ENCODE measurements around the gene SCARB1. TPM values are rescaled to one million over a fixed set of nuclear protein-coding genes. Genes with fewer than 3 reads are reported as not detected.

Gene SCARB1
- total RNA-seq, 1 experiment from 2014 or later, result 31.3 TPM

- H3K79me2 ChIP-seq (ENCODE audit: insufficient read depth, low read length), result no peaks in the 10 kb centered on the region
- H3K9ac ChIP-seq (ENCODE audit: extremely low read depth, insufficient read length, low read length), result no peak overlapping the region
- no peak overlapping the region for H3K4me2 ChIP-seq (ENCODE audit: insufficient read depth, insufficient read length, low read length)
- no peak overlapping the region for H3K14ac ChIP-seq (ENCODE audit: insufficient read depth, low read length)
- Mint-ChIP-seq H3K9me3 (no peaks in the 10 kb centered on the region), H3K27me3 (ENCODE audit: low read depth) (no peaks in the 10 kb centered on the region), H3K27ac (no peak overlapping the region), H3K4me1 (peaks cover 2 to 6% of the 10 kb centered on the region in 2 experiments; a peak in 3 of 4 replicates), H3K4me3 (no peak overlapping the region), H3K36me3 (ENCODE audit: insufficient read depth in 1 of 3, low read depth in 3 of 3) (peaks cover 23 to 42% (median 24%) of the 10 kb centered on the region in 3 experiments)
- no peak overlapping the region for H2BK20ac ChIP-seq (ENCODE audit: low read depth, low read length, poor library complexity, severe bottlenecking)
- no peak overlapping the region for H3K18ac ChIP-seq (ENCODE audit: insufficient read length, low read depth, low read length)
- H3T11ph ChIP-seq (ENCODE audit: low read length), result no peak overlapping the region
- no peaks in the 10 kb centered on the region for H3K79me1 ChIP-seq (ENCODE audit: insufficient read depth, low read depth, low read length, poor library complexity, severe bottlenecking)
- no peaks in the 10 kb centered on the region for H4K20me1 ChIP-seq (ENCODE audit: control insufficient read depth, insufficient read depth, insufficient read length)
- no CpG with 5 or more reads among the region's 9 CpGs for WGBS (ENCODE audit: extremely low coverage, insufficient read length, low lambda C conversion rate)
- H4K8ac ChIP-seq (replicated peaks; ENCODE audit: insufficient read length, low read depth, low read length), result no peak overlapping the region
- no peak overlapping the region for H3K4ac ChIP-seq (ENCODE audit: low read depth, low read length)
- H3K4me1 ChIP-seq (ENCODE audit: insufficient read depth, low read length), result no peaks in the 10 kb centered on the region
- no peak overlapping the region for H2BK5ac ChIP-seq (ENCODE audit: insufficient read length, low read length)
- H2BK15ac ChIP-seq (ENCODE audit: low read depth, low read length), result no peak overlapping the region
- H3K23ac ChIP-seq (ENCODE audit: insufficient read length, low read depth, low read length), result no peak overlapping the region
- no peak overlapping the region for H4K91ac ChIP-seq (ENCODE audit: insufficient read length, low read depth, low read length)
- H4K5ac ChIP-seq (ENCODE audit: insufficient read length, low read depth, low read length), result no peak overlapping the region
- H3K27me3 ChIP-seq (ENCODE audit: insufficient read depth, low read length), result no peaks in the 10 kb centered on the region
- no peak overlapping the region for H3K56ac ChIP-seq (ENCODE audit: insufficient read length, low read depth, low read length)
- no peak overlapping the region for H2AFZ ChIP-seq (ENCODE audit: low read length)
- no peak overlapping the region for H2BK12ac ChIP-seq (ENCODE audit: insufficient read length, low read depth, low read length)
- DNase-seq, result no peak
- H2AK5ac ChIP-seq (ENCODE audit: insufficient read length, low read length), result no peak overlapping the region
- no peaks in the 10 kb centered on the region for H3K23me2 ChIP-seq (ENCODE audit: insufficient read length, low read depth, low read length, poor library complexity, severe bottlenecking)
- H3K9me3 ChIP-seq (ENCODE audit: control insufficient read depth, low read depth, low read length), result no peaks in the 10 kb centered on the region
- no peak overlapping the region for H2BK120ac ChIP-seq (ENCODE audit: low read depth, low read length, poor library complexity, severe bottlenecking)
- no peak overlapping the region for H3K27ac ChIP-seq (ENCODE audit: insufficient read length, low read depth, low read length)
- no peak for TF ChIP-seq CTCF (conservative IDR thresholded peaks at IDR 0.05)
These were observed 51.3 kb downstream of the SCARB1 start for GRCh38 chr12:124812356-124812755.
